Mesenchymal stem cell (in vitro differentiated cells and primary cell): ENCODE data around the gene KDM4B.

Source experiments
- DNase-seq: peaks from one replicate; pipeline ENCODE4 v3.0.0-alpha.2; 2013
- H2AFZ ChIP-seq: one replicate; pipeline ENCODE4 v1.6.1; 2013; ENCODE audit warnings: low read depth, mild to moderate bottlenecking, control low read depth, inconsistent platforms, low read length, moderate library complexity
- H2AK5ac ChIP-seq: 2 replicates; pipeline ENCODE4 v1.6.1; 2013; ENCODE audit warnings: low read length, moderate library complexity, mild to moderate bottlenecking, inconsistent platforms; ENCODE audit not compliant: severe bottlenecking
- H2BK120ac ChIP-seq: one replicate; pipeline ENCODE4 v1.6.1; 2013; ENCODE audit warnings: low read depth, mild to moderate bottlenecking, inconsistent platforms, low read length, moderate library complexity
- H2BK12ac ChIP-seq, 2 experiments: one replicate each; pipeline ENCODE4 v1.6.1; 2013; ENCODE audit warnings: inconsistent platforms in 2 of 2, low read length in 2 of 2, mild to moderate bottlenecking in 2 of 2, moderate library complexity in 2 of 2, control low read depth in 1 of 2
- H2BK15ac ChIP-seq: one replicate; pipeline ENCODE4 v1.6.1; 2013; ENCODE audit warnings: mild to moderate bottlenecking, low read depth, inconsistent platforms; ENCODE audit not compliant: poor library complexity, severe bottlenecking
- H2BK5ac ChIP-seq: 2 replicates; pipeline ENCODE4 v1.6.1; 2013; ENCODE audit warnings: low read depth, mild to moderate bottlenecking, low read length, control low read depth, inconsistent platforms; ENCODE audit not compliant: poor library complexity, severe bottlenecking
- H3K14ac ChIP-seq, 2 experiments: one replicate each; pipeline ENCODE4 v1.6.1; 2013; ENCODE audit warnings: inconsistent platforms in 2 of 2, low read length in 2 of 2, control low read depth in 1 of 2, mild to moderate bottlenecking in 1 of 2, moderate library complexity in 1 of 2
- H3K18ac ChIP-seq, 2 experiments: one replicate each; pipeline ENCODE4 v1.6.1; 2013; ENCODE audit warnings: inconsistent platforms in 2 of 2, low read length in 2 of 2, control low read depth in 1 of 2, low read depth in 1 of 2, mild to moderate bottlenecking in 1 of 2
- H3K23ac ChIP-seq, 2 experiments: one replicate each; pipeline ENCODE4 v1.6.1; 2013; ENCODE audit warnings: inconsistent platforms in 2 of 2, low read length in 2 of 2, mild to moderate bottlenecking in 2 of 2, moderate library complexity in 2 of 2, control low read depth in 1 of 2
- H3K27ac ChIP-seq: 2 replicates; pipeline ENCODE4 v1.5.1; 2013; ENCODE audit warnings: mild to moderate bottlenecking, moderate library complexity, low read length, control low read depth, inconsistent platforms; ENCODE audit not compliant: poor library complexity, severe bottlenecking
- H3K27me3 ChIP-seq, 2 experiments: 2 replicates each; pipeline versions ENCODE4 v1.6.1 to v1.7.0; 2013; ENCODE audit warnings: low read length in 2 of 2, mild to moderate bottlenecking in 2 of 2, moderate library complexity in 2 of 2, control low read depth in 1 of 2, inconsistent platforms in 1 of 2; ENCODE audit not compliant: control insufficient read depth in 1 of 2, insufficient read depth in 1 of 2
- H3K36me3 ChIP-seq, 2 experiments: 2 replicates each; pipeline versions ENCODE4 v1.6.1 to v1.7.0; 2013; ENCODE audit warnings: low read length in 2 of 2, control low read depth in 1 of 2, inconsistent platforms in 1 of 2, low read depth in 1 of 2, mild to moderate bottlenecking in 1 of 2; ENCODE audit not compliant: insufficient read depth in 2 of 2, control insufficient read depth in 1 of 2
- H3K4ac ChIP-seq, 2 experiments: one replicate each; pipeline ENCODE4 v1.6.1; 2013; ENCODE audit warnings: inconsistent platforms in 2 of 2, low read length in 2 of 2, mild to moderate bottlenecking in 2 of 2, moderate library complexity in 2 of 2, control low read depth in 1 of 2, low read depth in 1 of 2
- H3K4me1 ChIP-seq: 2 replicates; pipeline ENCODE4 v1.6.1; 2013; ENCODE audit warnings: low read depth, low read length, control low read depth; ENCODE audit not compliant: control insufficient read depth, insufficient read depth
- H3K4me2 ChIP-seq: 2 replicates; pipeline ENCODE4 v1.6.1; 2013; ENCODE audit warnings: low read length, mild to moderate bottlenecking, inconsistent platforms; ENCODE audit not compliant: poor library complexity, severe bottlenecking
- H3K4me3 ChIP-seq, 2 experiments: 2 replicates each; pipeline versions ENCODE4 v1.5.1 to v1.7.0; 2013; ENCODE audit warnings: low read length in 2 of 2, mild to moderate bottlenecking in 2 of 2, control low read depth in 1 of 2, low read depth in 1 of 2; ENCODE audit not compliant: insufficient read depth in 1 of 2
- H3K79me1 ChIP-seq: replicated peaks from 2 replicates; pipeline ENCODE4 v1.6.1; 2013; ENCODE audit warnings: mild to moderate bottlenecking, control low read depth, low read length, inconsistent platforms; ENCODE audit not compliant: poor library complexity, severe bottlenecking
- H3K9ac ChIP-seq: 2 replicates; pipeline ENCODE4 v1.7.0; 2013; ENCODE audit warnings: mild to moderate bottlenecking, low read length, moderate library complexity
- H3K9me3 ChIP-seq: 2 replicates; pipeline ENCODE4 v1.7.0; 2013; ENCODE audit warnings: mild to moderate bottlenecking, low read length; ENCODE audit not compliant: control insufficient read depth
- H4K8ac ChIP-seq: one replicate; pipeline ENCODE4 v1.6.1; 2013; ENCODE audit warnings: inconsistent platforms, mild to moderate bottlenecking, low read length, moderate library complexity
- H4K91ac ChIP-seq: one replicate; pipeline ENCODE4 v1.6.1; 2013; ENCODE audit warnings: mild to moderate bottlenecking, low read length, inconsistent platforms
- WGBS: methylation state at CpG from one replicate; pipeline ENCODE4 v1.1.7; 2013; ENCODE audit warnings: mixed read lengths; 5-methylcytosine and 5-hydroxymethylcytosine counted together

KDM4B gene

GRCh38 chr19:5074830-5075394 lies 106.0 kb downstream of the KDM4B start:
- H3K9me3 ChIP-seq: no peaks in the 10 kb centered on the region
- H3K18ac ChIP-seq: no peak overlapping the region
- H3K9ac ChIP-seq: no peak overlapping the region
- H3K4ac ChIP-seq: no peak overlapping the region
- H3K4me1 ChIP-seq: no peaks in the 10 kb centered on the region
- no peak overlapping the region for H3K23ac ChIP-seq
- peaks cover 60 to 90% of the 10 kb centered on the region in 2 experiments for H3K36me3 ChIP-seq
- no peak for DNase-seq
- no peak overlapping the region for H2BK5ac ChIP-seq
- no peak overlapping the region for H2AK5ac ChIP-seq
- H3K4me2 ChIP-seq: no peak overlapping the region
- WGBS: 92% methylated on average over 25 of the region's 27 CpGs
- H2BK12ac ChIP-seq: no peak overlapping the region
- no peak overlapping the region for H4K8ac ChIP-seq
- H3K14ac ChIP-seq: no peak overlapping the region
- peaks cover 53% of the 10 kb centered on the region for H3K79me1 ChIP-seq
- no peak overlapping the region for H2BK15ac ChIP-seq
- no peak overlapping the region for H2AFZ ChIP-seq
- no peak overlapping the region for H4K91ac ChIP-seq
- no peak overlapping the region for H2BK120ac ChIP-seq
- no peak overlapping the region for H3K27ac ChIP-seq
- no peak overlapping the region for H3K4me3 ChIP-seq
- no peaks in the 10 kb centered on the region for H3K27me3 ChIP-seq

GRCh38 chr19:5075597-5075996 lies 106.7 kb downstream of the KDM4B start:
- no peak overlapping the region for H4K8ac ChIP-seq
- H3K4me1 ChIP-seq: no peaks in the 10 kb centered on the region
- H2BK120ac ChIP-seq: no peak overlapping the region
- H4K91ac ChIP-seq: no peak overlapping the region
- H3K14ac ChIP-seq: no peak overlapping the region
- no peaks in the 10 kb centered on the region for H3K9me3 ChIP-seq
- H2AK5ac ChIP-seq: no peak overlapping the region
- H2AFZ ChIP-seq: no peak overlapping the region
- no peak overlapping the region for H3K27ac ChIP-seq
- H3K4me2 ChIP-seq: no peak overlapping the region
- no peak overlapping the region for H3K23ac ChIP-seq
- H3K79me1 ChIP-seq: peaks cover 50% of the 10 kb centered on the region
- no peak overlapping the region for H3K4me3 ChIP-seq
- no peak overlapping the region for H3K9ac ChIP-seq
- no peak for DNase-seq
- H2BK15ac ChIP-seq: no peak overlapping the region
- H3K18ac ChIP-seq: no peak overlapping the region
- H3K36me3 ChIP-seq: peaks cover 66 to 90% of the 10 kb centered on the region in 2 experiments
- H2BK12ac ChIP-seq: no peak overlapping the region
- H3K4ac ChIP-seq: no peak overlapping the region
- 93% methylated on average over 13 of the region's 13 CpGs for WGBS
- H3K27me3 ChIP-seq: no peaks in the 10 kb centered on the region
- no peak overlapping the region for H2BK5ac ChIP-seq

GRCh38 chr19:5076440-5077208 lies 107.7 kb downstream of the KDM4B start:
- Histone ChIP-seq H2BK5ac (no peak overlapping the region), H3K14ac (no peak overlapping the region), H4K91ac (no peak overlapping the region), H4K8ac (no peak overlapping the region), H2BK15ac (no peak overlapping the region), H3K27me3 (no peaks in the 10 kb centered on the region), H3K4me3 (no peak overlapping the region), H3K4me2 (no peak overlapping the region), H3K23ac (no peak overlapping the region), H2BK12ac (no peak overlapping the region), H3K18ac (no peak overlapping the region), H3K4ac (no peak overlapping the region), H3K79me1 (peaks cover 49% of the 10 kb centered on the region), H2AK5ac (no peak overlapping the region), H2AFZ (no peak overlapping the region), H3K9ac (no peak overlapping the region), H3K9me3 (no peaks in the 10 kb centered on the region), H3K27ac (no peak overlapping the region), H2BK120ac (no peak overlapping the region), H3K4me1 (no peaks in the 10 kb centered on the region), H3K36me3 (peaks cover 70 to 90% of the 10 kb centered on the region in 2 experiments)
- WGBS: 93% methylated on average over 38 of the region's 44 CpGs
- no peak for DNase-seq

DNA sequence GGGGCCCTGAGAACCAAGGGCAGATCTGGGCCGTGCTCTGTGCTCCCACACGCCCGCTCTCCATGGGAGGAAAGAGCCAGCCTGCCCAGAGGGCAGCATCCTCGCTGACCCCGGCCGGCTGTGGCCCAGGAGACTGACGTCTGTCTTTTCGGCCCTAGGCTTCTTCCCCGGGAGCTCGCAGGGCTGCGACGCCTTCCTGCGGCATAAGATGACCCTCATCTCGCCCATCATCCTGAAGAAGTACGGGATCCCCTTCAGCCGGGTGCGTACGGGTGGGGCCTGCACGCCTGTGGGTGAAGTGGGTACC lies 108.2 kb downstream of the KDM4B start:
- Histone ChIP-seq H3K27ac (no peak overlapping the region), H2BK5ac (no peak overlapping the region), H2BK15ac (no peak overlapping the region), H2AK5ac (no peak overlapping the region), H3K9me3 (no peaks in the 10 kb centered on the region), H3K14ac (no peak overlapping the region), H3K4me3 (no peak overlapping the region), H3K23ac (no peak overlapping the region), H3K9ac (no peak overlapping the region), H2AFZ (no peak overlapping the region), H3K27me3 (no peaks in the 10 kb centered on the region), H3K4me2 (no peak overlapping the region), H2BK120ac (no peak overlapping the region), H4K91ac (no peak overlapping the region), H2BK12ac (no peak overlapping the region), H3K36me3 (peaks cover 69 to 90% of the 10 kb centered on the region in 2 experiments), H3K18ac (no peak overlapping the region), H3K79me1 (peaks cover 49% of the 10 kb centered on the region), H4K8ac (no peak overlapping the region), H3K4ac (no peak overlapping the region), H3K4me1 (no peaks in the 10 kb centered on the region)
- WGBS: 96% methylated on average over 19 of the region's 19 CpGs
- DNase-seq: no peak
